ENCODE data around the gene NCR2. TPM values are rescaled to one million over a fixed set of nuclear protein-coding genes. Genes with fewer than 3 reads are reported as not detected.
A peak's percentile ranks its signal among the peaks of the same experiment; 100 is the strongest.

Gene NCR2
- total and polyA plus RNA-seq, 9 of the 15 experiments (the other 6 are each of a cell fraction or from before 2014, with no cell fraction given) = not detected

DNA sequence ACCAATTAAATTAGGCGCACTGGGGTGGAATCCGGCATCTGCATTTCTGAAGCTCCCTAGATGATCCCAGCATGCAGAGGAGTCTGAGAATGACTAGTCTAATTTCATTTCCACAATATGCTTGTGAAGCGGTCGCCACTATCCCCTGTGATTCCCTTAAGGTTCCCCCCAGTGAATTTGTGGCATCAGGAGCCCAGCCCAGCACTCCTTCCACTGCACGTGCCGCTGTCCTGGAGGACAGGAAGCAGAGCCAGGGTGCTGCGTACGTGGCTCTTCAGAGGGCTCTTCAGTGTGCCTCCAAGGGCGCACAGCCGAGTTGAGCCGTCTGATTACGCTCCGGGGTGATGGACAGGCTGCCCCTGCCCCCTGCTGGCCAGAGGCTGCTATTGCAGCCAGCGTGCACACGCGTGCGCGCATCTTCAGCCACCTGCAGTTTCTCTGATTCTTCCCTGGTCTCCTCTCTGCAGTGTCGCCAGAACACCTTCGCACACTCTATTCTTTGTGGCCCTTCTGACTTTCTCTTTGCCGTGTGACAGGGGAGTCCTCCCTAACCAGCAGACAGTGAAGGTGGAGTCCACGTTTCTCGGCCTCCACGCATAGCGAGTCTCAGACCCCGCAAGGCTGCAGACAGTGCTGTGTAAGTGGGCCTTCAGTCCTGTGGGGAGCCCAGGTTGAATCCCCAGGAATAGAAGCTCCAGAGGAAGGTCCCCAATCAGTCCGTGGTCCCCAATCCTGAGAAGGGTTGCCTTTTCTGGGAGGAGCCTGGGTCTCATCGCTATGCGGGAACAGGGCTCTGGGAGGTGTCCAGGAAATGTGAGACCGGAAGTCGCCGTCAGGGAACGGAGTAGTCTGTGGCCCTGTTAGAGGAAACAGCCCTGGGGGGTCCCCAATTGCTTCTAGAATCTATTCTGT, 16.5 kb upstream of the NCR2 start (continued):
- TF ChIP-seq, protein P1, sequence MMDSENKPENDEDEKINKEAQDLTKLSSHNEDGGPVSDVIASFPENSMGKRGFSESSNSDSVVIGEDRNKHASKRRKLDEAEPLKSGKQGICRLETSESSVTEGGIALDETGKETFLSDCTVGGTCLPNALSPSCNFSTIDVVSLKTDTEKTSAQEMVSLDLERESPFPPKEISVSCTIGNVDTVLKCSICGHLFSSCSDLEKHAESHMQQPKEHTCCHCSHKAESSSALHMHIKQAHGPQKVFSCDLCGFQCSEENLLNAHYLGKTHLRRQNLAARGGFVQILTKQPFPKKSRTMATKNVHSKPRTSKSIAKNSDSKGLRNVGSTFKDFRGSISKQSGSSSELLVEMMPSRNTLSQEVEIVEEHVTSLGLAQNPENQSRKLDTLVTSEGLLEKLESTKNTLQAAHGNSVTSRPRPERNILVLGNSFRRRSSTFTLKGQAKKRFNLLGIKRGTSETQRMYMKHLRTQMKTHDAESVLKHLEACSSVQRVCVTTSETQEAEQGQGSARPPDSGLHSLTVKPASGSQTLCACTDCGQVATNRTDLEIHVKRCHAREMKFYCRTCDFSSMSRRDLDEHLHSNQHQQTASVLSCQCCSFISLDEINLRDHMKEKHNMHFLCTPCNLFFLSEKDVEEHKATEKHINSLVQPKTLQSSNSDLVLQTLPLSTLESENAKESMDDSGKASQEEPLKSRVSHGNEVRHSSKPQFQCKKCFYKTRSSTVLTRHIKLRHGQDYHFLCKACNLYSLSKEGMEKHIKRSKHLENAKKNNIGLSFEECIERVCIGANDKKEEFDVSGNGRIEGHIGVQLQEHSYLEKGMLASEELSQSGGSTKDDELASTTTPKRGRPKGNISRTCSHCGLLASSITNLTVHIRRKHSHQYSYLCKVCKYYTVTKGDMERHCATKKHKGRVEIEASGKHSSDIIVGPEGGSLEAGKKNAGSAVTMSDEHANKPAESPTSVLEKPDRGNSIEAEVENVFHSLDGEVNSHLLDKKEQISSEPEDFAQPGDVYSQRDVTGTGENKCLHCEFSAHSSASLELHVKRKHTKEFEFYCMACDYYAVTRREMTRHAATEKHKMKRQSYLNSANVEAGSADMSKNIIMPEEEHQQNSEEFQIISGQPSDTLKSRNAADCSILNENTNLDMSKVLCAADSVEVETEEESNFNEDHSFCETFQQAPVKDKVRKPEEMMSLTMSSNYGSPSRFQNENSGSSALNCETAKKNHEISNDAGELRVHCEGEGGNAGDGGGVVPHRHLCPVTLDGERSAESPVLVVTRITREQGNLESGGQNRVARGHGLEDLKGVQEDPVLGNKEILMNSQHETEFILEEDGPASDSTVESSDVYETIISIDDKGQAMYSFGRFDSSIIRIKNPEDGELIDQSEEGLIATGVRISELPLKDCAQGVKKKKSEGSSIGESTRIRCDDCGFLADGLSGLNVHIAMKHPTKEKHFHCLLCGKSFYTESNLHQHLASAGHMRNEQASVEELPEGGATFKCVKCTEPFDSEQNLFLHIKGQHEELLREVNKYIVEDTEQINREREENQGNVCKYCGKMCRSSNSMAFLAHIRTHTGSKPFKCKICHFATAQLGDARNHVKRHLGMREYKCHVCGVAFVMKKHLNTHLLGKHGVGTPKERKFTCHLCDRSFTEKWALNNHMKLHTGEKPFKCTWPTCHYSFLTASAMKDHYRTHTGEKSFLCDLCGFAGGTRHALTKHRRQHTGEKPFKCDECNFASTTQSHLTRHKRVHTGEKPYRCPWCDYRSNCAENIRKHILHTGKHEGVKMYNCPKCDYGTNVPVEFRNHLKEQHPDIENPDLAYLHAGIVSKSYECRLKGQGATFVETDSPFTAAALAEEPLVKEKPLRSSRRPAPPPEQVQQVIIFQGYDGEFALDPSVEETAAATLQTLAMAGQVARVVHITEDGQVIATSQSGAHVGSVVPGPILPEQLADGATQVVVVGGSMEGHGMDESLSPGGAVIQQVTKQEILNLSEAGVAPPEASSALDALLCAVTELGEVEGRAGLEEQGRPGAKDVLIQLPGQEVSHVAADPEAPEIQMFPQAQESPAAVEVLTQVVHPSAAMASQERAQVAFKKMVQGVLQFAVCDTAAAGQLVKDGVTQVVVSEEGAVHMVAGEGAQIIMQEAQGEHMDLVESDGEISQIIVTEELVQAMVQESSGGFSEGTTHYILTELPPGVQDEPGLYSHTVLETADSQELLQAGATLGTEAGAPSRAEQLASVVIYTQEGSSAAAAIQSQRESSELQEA (IDR thresholded peaks at IDR 0.05; ENCODE audit: low read depth) = no peak
- TF ChIP-seq MTA1 (IDR thresholded peaks at IDR 0.05; ENCODE audit: borderline replicate concordance) = no peak
- no peak; the same call in 1 of the 2 replicates for TF ChIP-seq ZNF24 (IDR thresholded peaks at IDR 0.05)
- TF ChIP-seq KAT7 (CRISPR knock-in tag; IDR thresholded peaks at IDR 0.05; ENCODE audit: borderline replicate concordance) = no peak
- TF ChIP-seq, protein P2, sequence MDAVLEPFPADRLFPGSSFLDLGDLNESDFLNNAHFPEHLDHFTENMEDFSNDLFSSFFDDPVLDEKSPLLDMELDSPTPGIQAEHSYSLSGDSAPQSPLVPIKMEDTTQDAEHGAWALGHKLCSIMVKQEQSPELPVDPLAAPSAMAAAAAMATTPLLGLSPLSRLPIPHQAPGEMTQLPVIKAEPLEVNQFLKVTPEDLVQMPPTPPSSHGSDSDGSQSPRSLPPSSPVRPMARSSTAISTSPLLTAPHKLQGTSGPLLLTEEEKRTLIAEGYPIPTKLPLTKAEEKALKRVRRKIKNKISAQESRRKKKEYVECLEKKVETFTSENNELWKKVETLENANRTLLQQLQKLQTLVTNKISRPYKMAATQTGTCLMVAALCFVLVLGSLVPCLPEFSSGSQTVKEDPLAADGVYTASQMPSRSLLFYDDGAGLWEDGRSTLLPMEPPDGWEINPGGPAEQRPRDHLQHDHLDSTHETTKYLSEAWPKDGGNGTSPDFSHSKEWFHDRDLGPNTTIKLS (IDR thresholded peaks at IDR 0.05; ENCODE audit: borderline replicate concordance, low read depth) = peak; percentile 95
- TF ChIP-seq POLR2B (IDR thresholded peaks at IDR 0.05; ENCODE audit: low read depth, partially characterized antibody) = no peak
- no peak for TF ChIP-seq LARP7 (IDR thresholded peaks at IDR 0.05)
- no peak for TF ChIP-seq ZNF551 (CRISPR knock-in tag; IDR thresholded peaks at IDR 0.05)
